ENCODE data around the gene CYP4F8. TPM values are rescaled to one million over a fixed set of nuclear protein-coding genes. Genes with fewer than 3 reads are reported as not detected.
"Not testable (repeated sequence)": the region's sequence is repeated elsewhere in the genome, so short reads cannot be mapped to it uniquely, and the experiment has no call there.

The CYP4F8 gene
- total RNA-seq, 1 experiment from 2014 or later, result not detected

- no peak for DNase-seq
- Histone ChIP-seq H3K4me3 (ENCODE audit: insufficient read depth, low read depth, low read length) (no peak overlapping the region), H3K36me3 (replicated peaks; ENCODE audit: control insufficient read depth, insufficient read depth, low read length) (no peaks in the 10 kb centered on the region), H3K27me3 (ENCODE audit: control insufficient read depth, insufficient read depth, low read length) (no peaks in the 10 kb centered on the region)
These were observed 19.9 kb upstream of the CYP4F8 start for GRCh38 chr19:15595069-15595468.

- DNase-seq, result not testable (repeated sequence)
These were observed 6.8 kb upstream of the CYP4F8 start for GRCh38 chr19:15607978-15608925.

GRCh38 chr19:15609261-15609660, 5.8 kb upstream of the CYP4F8 start:
- Histone ChIP-seq H3K4me3 (ENCODE audit: insufficient read depth, low read depth, low read length) (no peak overlapping the region), H3K27me3 (ENCODE audit: control insufficient read depth, insufficient read depth, low read length) (no peaks in the 10 kb centered on the region), H3K36me3 (replicated peaks; ENCODE audit: control insufficient read depth, insufficient read depth, low read length) (no peaks in the 10 kb centered on the region)
- no peak for DNase-seq

More at GRCh38 chr19:15607978-15608925, 6.8 kb upstream of the CYP4F8 start:
- not testable (repeated sequence) for H3K36me3 ChIP-seq (replicated peaks; ENCODE audit: control insufficient read depth, insufficient read depth, low read length); H3K4me3 ChIP-seq (ENCODE audit: insufficient read depth, low read depth, low read length); H3K27me3 ChIP-seq (ENCODE audit: control insufficient read depth, insufficient read depth, low read length)

- no peak for DNase-seq
- Histone ChIP-seq H3K27me3 (ENCODE audit: control insufficient read depth, insufficient read depth, low read length) (no peaks in the 10 kb centered on the region), H3K4me3 (ENCODE audit: insufficient read depth, low read depth, low read length) (no peak overlapping the region), H3K36me3 (replicated peaks; ENCODE audit: control insufficient read depth, insufficient read depth, low read length) (no peaks in the 10 kb centered on the region)
These were observed 2.7 kb upstream of the CYP4F8 start for GRCh38 chr19:15612342-15612741.

- Histone ChIP-seq H3K36me3 (replicated peaks; ENCODE audit: control insufficient read depth, insufficient read depth, low read length) (no peaks in the 10 kb centered on the region), H3K27me3 (ENCODE audit: control insufficient read depth, insufficient read depth, low read length) (no peaks in the 10 kb centered on the region), H3K4me3 (ENCODE audit: insufficient read depth, low read depth, low read length) (no peak overlapping the region)
- DNase-seq, result no peak
These were observed 1.7 kb upstream of the CYP4F8 start for GRCh38 chr19:15613338-15613737.

- Histone ChIP-seq H3K27me3 (ENCODE audit: control insufficient read depth, insufficient read depth, low read length) (no peaks in the 10 kb centered on the region), H3K4me3 (ENCODE audit: insufficient read depth, low read depth, low read length) (no peak overlapping the region), H3K36me3 (replicated peaks; ENCODE audit: control insufficient read depth, insufficient read depth, low read length) (no peaks in the 10 kb centered on the region)
- DNase-seq, result no peak
These were observed 508 bp downstream of the CYP4F8 start for GRCh38 chr19:15615526-15615925.

DNA sequence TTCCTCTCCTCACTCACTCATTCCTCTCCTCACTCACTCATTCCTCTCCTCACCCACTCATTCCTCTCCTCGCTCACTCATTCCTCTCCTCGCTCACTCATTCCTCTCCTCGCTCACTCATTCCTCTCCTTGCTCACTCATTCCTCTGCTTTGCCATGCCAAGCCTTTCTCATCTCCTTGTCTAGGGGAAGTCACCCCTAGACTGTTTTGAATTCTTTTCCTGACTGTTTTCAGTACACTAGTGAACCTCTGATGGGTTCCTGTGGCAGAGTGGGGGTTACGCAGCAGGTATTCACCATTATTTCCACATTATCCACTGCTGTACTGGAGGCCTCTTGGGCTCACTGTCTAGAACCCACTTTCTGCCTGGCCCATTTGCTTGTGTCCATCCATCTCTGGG, 1.2 kb downstream of the CYP4F8 start:
- H3K4me3 ChIP-seq (ENCODE audit: insufficient read depth, low read depth, low read length), result no peak overlapping the region
- no peaks in the 10 kb centered on the region for H3K36me3 ChIP-seq (replicated peaks; ENCODE audit: control insufficient read depth, insufficient read depth, low read length)
- no peak for DNase-seq
- H3K27me3 ChIP-seq (ENCODE audit: control insufficient read depth, insufficient read depth, low read length), result no peaks in the 10 kb centered on the region

DNA sequence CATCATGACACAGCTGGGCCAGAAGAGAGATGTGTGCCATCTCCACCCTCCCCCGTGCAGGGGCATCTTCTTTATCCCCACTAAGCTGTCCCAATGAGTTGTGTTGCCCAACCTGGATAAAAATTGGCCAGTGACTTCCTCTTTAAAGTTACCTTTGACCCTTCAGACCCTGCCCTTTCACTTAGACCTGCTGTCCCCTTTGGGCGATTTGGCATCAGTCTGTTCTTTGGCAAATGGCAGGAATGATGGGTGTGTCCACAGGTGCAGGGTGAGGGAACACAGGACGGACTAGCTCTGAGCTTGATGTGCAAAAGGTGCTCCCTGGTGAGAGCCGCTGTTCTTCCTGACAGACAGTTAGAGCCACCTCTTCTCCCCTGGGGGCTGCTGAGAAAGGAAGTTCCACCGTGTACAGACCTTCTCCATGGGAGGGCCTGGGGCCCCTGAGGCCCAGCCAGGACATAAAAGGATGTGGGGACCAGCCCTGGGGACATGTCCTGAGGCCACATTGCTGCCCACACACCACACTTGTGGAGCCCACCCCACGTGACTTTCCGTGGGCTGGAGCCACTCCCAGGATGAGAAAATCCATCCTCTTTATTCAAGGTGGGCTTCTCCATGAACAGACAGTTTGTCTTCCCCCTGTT, 1.7 kb downstream of the CYP4F8 start:
- Histone ChIP-seq H3K4me3 (ENCODE audit: insufficient read depth, low read depth, low read length) (no peak overlapping the region), H3K27me3 (ENCODE audit: control insufficient read depth, insufficient read depth, low read length) (no peaks in the 10 kb centered on the region), H3K36me3 (replicated peaks; ENCODE audit: control insufficient read depth, insufficient read depth, low read length) (no peaks in the 10 kb centered on the region)
- no peak for DNase-seq

GRCh38 chr19:15618321-15618720, 3.3 kb downstream of the CYP4F8 start:
- no peaks in the 10 kb centered on the region for H3K36me3 ChIP-seq (replicated peaks; ENCODE audit: control insufficient read depth, insufficient read depth, low read length)
- DNase-seq, result no peak
- no peak overlapping the region for H3K4me3 ChIP-seq (ENCODE audit: insufficient read depth, low read depth, low read length)
- no peaks in the 10 kb centered on the region for H3K27me3 ChIP-seq (ENCODE audit: control insufficient read depth, insufficient read depth, low read length)

- Histone ChIP-seq H3K36me3 (replicated peaks; ENCODE audit: control insufficient read depth, insufficient read depth, low read length) (no peaks in the 10 kb centered on the region), H3K4me3 (ENCODE audit: insufficient read depth, low read depth, low read length) (no peak overlapping the region), H3K27me3 (ENCODE audit: control insufficient read depth, insufficient read depth, low read length) (no peaks in the 10 kb centered on the region)
- no peak for DNase-seq
These were observed 6.8 kb downstream of the CYP4F8 start for GRCh38 chr19:15621801-15622200.

DNA sequence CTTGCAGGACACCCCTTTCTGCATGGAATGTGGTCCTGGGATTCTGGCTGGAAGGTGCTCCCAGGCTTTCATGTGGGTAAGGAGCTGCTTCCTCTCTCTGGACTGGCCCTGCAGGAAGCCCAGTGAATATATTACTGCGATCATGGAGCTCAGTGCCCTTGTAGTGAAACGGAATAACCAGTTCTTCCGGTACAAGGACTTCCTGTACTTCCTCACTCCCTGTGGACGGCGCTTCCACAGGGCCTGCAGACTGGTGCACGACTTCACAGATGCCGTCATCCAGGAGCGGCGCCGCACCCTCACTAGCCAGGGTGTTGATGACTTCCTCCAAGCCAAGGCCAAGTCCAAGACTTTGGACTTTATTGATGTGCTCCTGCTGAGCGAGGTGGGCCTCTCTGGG, 8.0 kb downstream of the CYP4F8 start:
- H3K27me3 ChIP-seq (ENCODE audit: control insufficient read depth, insufficient read depth, low read length), result no peaks in the 10 kb centered on the region

GRCh38 chr19:15623711-15624318, 8.8 kb downstream of the CYP4F8 start:
- H3K27me3 ChIP-seq (ENCODE audit: control insufficient read depth, insufficient read depth, low read length), result no peaks in the 10 kb centered on the region
- DNase-seq, result no peak
- no peak overlapping the region for H3K4me3 ChIP-seq (ENCODE audit: insufficient read depth, low read depth, low read length)
- no peaks in the 10 kb centered on the region for H3K36me3 ChIP-seq (replicated peaks; ENCODE audit: control insufficient read depth, insufficient read depth, low read length)

More for the DNA sequence above, 8.0 kb downstream of the CYP4F8 start:
- H3K36me3 ChIP-seq (replicated peaks; ENCODE audit: control insufficient read depth, insufficient read depth, low read length), result no peaks in the 10 kb centered on the region
- no peak overlapping the region for H3K4me3 ChIP-seq (ENCODE audit: insufficient read depth, low read depth, low read length)
- no peak for DNase-seq

DNA sequence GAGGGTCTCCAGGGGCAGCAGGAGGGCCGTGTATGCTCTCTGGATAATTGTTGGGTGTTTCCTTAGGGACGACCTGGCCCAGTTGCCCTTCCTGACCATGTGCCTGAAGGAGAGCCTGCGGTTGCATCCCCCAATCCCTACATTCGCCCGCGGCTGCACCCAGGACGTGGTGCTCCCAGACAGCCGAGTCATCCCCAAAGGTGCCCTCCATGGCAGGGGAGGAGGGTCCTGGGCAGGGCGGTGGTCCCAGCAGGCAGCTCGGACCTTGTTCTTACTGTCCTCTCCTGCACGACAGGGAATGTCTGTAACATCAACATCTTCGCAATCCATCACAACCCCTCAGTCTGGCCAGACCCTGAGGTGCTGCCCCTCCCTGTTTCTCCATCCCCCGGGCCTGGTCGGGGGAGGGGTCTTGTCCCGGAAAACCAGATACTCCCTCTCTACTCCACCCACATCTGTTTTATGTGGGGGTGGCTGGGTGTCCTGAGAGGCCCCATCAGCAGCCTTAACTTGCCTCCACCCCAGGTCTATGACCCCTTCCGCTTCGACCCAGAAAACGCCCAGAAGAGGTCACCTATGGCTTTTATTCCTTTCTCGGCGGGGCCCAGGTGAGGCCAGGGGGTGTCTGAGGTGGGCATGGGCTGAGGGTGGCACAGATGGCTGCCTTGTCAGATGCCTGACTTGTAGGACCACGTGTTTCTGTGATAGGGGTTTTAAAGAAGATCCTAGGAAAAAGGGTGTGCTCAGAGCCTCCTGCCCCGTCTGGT, 13.4 kb downstream of the CYP4F8 start:
- no peak for DNase-seq
- H3K36me3 ChIP-seq (replicated peaks; ENCODE audit: control insufficient read depth, insufficient read depth, low read length), result no peaks in the 10 kb centered on the region
- H3K4me3 ChIP-seq (ENCODE audit: insufficient read depth, low read depth, low read length), result no peak overlapping the region
- no peaks in the 10 kb centered on the region for H3K27me3 ChIP-seq (ENCODE audit: control insufficient read depth, insufficient read depth, low read length)

Measured in H7 (cell line).